ENCODE results near the gene ATP6V0A1.
"Not testable (repeated sequence)": the region's sequence is repeated elsewhere in the genome, so short reads cannot be mapped to it uniquely, and the experiment has no call there.

ATP6V0A1 gene

GRCh38 chr17:42438600-42439567, 19.8 kb upstream of the ATP6V0A1 start:
- DNase-seq, result peak; percentile 15

DNA sequence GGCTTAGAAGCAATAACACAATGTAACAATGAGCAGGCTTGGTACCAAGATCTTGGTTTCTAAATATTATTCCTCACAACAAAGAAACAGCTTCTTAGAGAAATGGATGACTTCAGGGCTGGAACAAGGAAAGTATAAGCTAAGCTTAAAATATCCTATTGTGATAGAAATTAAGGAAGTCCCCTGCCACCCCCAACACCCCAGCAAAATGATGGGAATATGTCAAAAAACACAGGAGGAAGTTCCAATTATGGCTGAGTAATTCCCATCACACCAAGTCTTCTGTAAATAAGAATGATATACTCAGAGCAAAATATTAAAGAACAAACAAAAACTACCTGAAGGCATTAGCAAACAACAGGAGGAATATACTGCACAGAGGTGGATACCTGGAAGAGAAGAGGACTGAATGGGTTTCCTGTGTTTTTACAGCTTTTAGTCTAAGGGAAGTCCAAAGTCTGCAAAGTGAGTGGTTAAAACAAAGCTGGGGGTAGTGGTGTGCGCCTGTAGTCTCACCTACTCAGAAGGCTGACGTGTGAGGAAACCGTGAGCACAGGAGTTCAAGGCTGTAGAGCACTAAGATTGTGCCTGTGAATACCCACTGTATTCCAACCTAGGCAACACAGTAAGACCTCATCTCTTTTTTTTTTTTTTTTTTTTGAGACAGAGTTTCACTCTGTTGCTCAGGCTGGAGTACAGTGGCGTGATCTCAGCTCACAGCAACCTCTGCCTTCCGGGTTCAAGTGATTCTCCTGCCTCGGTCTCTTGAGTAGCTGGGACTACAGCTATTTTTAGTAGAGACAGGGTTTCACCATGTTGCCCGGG, 17.1 kb upstream of the ATP6V0A1 start:
- no peak for DNase-seq

DNA sequence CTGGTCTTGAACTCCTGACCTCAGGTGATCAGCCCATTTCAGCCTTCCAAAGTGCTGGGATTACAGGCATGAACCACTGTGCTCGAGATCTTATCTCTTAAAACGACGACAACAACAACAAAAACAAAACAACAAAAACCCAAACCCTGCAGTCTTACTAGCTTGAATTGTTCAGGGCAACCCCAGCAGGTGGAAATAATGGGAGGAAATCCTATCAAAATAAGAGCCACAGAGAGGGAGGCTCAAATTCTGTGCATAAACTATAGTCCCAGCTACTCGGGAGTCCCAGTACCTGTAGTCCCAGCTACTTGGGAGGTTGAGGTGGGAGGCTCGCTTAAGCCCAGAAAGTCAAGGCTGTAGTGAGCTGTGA, 16.5 kb upstream of the ATP6V0A1 start:
- no peak for DNase-seq

DNA sequence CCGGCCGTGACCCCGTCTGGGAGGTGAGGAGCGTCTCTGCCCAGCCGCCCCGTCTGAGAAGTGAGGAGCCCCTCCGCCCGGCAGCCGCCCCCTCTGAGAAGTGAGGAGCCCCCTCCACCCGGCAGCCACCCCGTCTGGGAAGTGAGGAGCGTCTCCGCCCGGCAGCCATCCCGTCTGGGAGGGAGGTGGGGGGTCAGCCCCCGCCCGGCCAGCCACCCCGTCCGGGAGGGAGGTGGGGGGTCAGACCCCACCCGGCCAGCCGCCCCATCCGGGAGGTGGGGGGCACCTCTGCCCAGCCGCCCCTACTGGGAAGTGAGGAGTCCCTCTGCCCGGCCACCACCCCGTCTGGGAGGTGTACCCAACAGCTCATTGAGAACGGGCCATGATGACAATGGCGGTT, 9.5 kb upstream of the ATP6V0A1 start:
- not testable (repeated sequence) for DNase-seq

- not testable (repeated sequence) for DNase-seq
Observed at GRCh38 chr17:42449838-42450237, 8.8 kb upstream of the ATP6V0A1 start.

- not testable (repeated sequence) for DNase-seq
Observed at GRCh38 chr17:42451270-42451669, 7.4 kb upstream of the ATP6V0A1 start.

- DNase-seq, result no peak
Observed at GRCh38 chr17:42453439-42453838, 5.2 kb upstream of the ATP6V0A1 start.

- DNase-seq, result not testable (repeated sequence)
Observed at GRCh38 chr17:42454987-42455386, 3.7 kb upstream of the ATP6V0A1 start.

DNA sequence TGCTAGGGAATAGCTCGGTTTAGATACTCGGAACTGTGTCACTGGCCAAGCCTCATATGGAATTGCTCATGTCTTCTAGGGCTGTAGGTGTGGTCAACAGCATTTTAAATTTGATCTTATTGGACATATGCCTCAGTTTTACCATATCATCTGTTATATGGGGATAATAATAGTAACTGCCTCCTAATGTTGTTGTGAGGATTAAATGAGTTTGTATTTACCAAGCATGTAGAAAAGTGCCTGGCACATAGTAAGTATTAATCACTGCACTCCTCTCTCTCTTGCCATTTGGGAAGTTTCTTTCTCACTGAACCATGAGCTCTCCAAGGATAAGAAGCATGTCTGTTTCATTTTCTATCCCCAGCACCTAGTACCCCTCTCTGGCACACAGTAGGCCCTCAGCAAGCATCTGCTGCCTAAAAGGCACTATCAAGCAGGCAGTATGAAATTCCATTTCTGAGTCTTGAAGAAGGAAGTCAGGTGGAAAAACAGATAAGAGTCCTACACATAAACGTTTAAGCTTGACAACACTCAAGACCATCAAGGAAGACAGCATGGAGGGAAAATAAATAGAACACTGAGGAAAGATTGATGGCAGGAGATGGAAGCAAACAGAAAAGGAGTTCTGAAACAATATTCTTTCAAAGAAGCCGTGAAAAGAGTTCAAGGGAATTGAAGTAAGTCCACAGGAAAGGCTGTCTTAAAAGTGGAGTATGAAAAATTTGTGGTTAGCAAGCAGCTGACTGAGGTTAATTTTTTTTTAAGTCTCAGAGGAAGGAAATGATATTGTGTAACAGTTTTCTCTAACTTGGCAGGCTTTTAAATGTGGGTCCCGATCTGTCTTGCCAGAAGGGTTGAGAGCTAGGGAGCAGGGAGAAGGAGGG, 2.2 kb upstream of the ATP6V0A1 start:
- peak; percentile 80 for DNase-seq

DNA sequence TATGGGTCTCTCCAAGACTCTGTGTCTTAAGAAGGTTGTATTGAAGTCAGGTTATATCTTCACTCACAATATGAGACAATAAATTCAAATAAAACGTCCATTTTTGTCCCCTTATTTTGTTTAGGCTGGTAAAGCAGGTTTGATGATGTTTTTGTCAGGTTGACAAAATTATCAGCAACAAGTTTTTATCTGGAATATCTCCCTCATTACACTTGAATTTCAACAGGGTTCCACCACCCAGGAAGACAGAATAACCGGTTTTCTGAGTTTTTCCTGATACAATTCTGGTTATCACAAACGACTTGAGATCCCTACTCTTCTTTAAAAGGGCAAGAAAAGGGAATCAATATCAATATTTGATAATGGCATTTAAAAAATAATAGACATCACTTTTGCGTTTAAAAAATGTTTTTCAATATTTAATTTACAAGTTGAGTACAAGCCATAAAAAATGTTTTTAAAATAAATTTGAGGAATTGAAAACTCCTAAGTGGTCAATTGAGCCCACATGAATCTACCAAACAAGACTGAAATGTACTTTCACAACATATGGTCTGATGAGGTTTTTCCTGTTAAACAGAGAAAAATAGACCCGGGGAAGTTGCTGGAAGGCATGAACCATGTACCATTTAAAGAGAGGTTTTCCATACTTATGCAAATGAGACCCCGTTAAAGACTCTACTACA, 1.4 kb upstream of the ATP6V0A1 start:
- no peak for DNase-seq

DNA sequence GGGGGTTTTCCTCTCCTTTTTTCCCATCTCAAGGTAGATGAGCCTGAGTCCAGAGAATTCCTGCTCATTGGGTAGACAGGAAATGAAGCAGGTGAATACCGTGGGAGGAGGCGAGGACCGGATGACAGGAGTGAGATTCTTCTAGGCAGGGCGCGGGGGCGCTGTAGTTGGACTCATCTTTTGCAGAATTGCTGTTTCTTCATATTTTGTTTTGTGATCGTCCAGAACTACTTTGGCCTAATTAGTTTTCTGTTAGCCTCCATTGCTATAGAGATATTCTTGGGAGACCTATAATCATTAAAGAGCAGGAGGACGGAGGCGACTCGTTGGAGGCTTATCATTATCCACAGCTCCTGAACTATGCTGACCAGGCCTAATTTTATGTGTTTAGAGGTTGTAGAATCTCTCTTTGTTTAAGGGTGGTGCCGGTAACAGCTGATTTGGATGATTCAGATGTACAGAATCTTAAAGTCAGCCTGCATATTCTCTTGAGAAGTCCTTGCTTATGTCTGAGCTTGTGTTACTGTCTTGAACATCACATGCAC, 650 bp downstream of the ATP6V0A1 start:
- DNase-seq, result peak; percentile 1

GRCh38 chr17:42459801-42460281, 1.2 kb downstream of the ATP6V0A1 start:
- peak; percentile 23 for DNase-seq

GRCh38 chr17:42460371-42460770, 1.7 kb downstream of the ATP6V0A1 start:
- no peak for DNase-seq

DNA sequence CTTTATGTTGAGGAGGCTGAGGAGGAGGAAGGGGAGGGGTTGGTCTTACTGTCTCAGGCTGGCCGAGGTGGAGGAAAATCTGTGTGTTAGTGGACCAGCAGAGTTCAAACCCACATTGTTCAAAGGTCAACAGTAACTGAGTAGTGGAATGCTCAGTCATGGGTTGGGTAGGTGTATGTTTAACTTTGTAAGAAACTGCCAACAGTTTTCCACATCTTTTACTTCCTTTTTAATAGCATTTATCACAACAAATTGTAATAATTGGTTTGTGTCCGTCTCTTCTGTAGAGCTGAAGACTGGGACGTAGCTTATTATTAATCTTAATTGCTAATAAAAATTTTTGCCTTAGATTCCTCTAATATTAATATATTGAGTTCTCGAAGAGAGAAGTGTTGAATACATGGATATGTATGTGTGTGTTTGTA, 5.3 kb downstream of the ATP6V0A1 start:
- DNase-seq, result no peak

GRCh38 chr17:42467889-42468288, 9.2 kb downstream of the ATP6V0A1 start:
- DNase-seq, result no peak

GRCh38 chr17:42472709-42473521, 14.2 kb downstream of the ATP6V0A1 start:
- DNase-seq, result no peak

DNA sequence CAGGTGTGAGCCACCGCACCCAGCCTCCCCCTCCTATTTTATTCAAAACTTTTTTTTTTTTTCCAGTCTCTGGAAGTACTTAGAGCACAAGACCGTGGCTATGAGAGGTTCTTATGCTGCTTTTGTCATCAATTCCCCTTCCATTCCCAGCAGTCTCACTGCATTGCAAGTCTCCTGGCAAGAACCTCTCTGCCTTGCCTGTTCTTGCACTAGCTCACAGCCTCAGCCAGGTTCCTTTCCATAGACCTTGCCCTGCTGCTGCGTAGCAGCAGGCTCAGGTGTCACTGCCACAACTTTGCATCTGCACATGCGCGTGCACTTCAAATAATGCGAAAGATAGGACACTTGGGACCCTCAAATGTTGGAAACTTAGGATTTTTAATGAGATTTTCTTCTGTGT, 15.6 kb downstream of the ATP6V0A1 start:
- DNase-seq, result no peak

DNA sequence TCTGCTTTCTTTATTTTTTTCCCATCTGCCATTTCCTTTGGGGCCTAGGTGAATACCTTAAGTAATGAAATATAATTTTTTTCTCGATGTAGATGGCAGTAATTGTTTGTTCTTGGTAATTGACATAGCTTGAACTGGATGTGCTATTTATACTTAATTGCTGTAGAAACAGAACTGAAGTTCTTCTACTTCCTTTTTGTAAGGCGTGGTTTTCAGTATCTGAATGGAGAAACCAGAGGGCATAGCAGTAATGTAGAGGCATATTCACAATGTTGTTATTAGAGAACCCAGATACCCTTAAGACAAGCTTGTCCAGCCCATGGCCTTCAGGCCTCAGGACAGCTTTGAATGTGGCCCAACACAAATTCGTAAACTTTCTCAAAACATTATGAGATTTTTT, 16.4 kb downstream of the ATP6V0A1 start:
- no peak for DNase-seq

- DNase-seq, result no peak
Observed at GRCh38 chr17:42475835-42476234, 17.2 kb downstream of the ATP6V0A1 start.

- DNase-seq, result no peak
Observed at GRCh38 chr17:42476411-42476810, 17.7 kb downstream of the ATP6V0A1 start.

GRCh38 chr17:42477173-42477572, 18.5 kb downstream of the ATP6V0A1 start:
- DNase-seq, result no peak

All from central memory CD4-positive, alpha-beta T cell (primary cell).